Lower leg skin (tissue), 3 donors: Measurements from ENCODE around the gene MGAT4D.

Experiments
- CTCF ChIP-seq, 3 donors: fragments of 450-650 bp; IDR thresholded peaks; one replicate each; pipeline ENCODE4 v1.5.1; 2016; ENCODE audit warnings: antibody characterized with exemption in 3 of 3, mild to moderate bottlenecking in 3 of 3, moderate library complexity in 2 of 3
- POLR2A ChIP-seq, 2 donors: fragments of 450-650 bp; IDR thresholded peaks; one replicate each; pipeline ENCODE4 v1.6.1; 2016 to 2017; ENCODE audit warnings: antibody characterized with exemption in 2 of 2, mild to moderate bottlenecking in 1 of 2, moderate library complexity in 1 of 2

GRCh38 chr4:140426610-140427105, 71.4 kb downstream of the MGAT4D start:
- no peak for TF ChIP-seq CTCF (IDR thresholded peaks at IDR 0.05)
- TF ChIP-seq POLR2A (IDR thresholded peaks at IDR 0.05) = no peak
